Transverse colon (tissue), 4 donors: ENCODE results near the gene TREH.

Experiments used
- EP300 ChIP-seq: sonication (generic); formaldehyde crosslinking; IDR thresholded peaks from one replicate; pipeline ENCODE4 v1.6.1; 2017; ENCODE audit warnings: antibody characterized with exemption, low read depth
- POLR2A ChIP-seq: fragments of 450-650 bp; IDR thresholded peaks from one replicate; pipeline ENCODE4 v1.6.1; 2016; ENCODE audit warnings: antibody characterized with exemption, mild to moderate bottlenecking, moderate library complexity
- POLR2AphosphoS5 ChIP-seq, 3 donors: sonication (generic); formaldehyde crosslinking; IDR thresholded peaks; one replicate each; pipeline ENCODE4 v1.6.1; 2016; ENCODE audit warnings: antibody characterized with exemption in 3 of 3
- TF ChIP-seq, protein P1 (sequence below), 5 experiments: fragments of 200-600 bp in 3 of 5; fragments of 450-650 bp in 2 of 5; sonication (generic) in 3 of 5; IDR thresholded peaks; 1 replicate in 2 of 5; 2 replicates in 3 of 5; pipeline ENCODE4 v1.5.1; 2016 to 2017; ENCODE audit warnings: antibody characterized with exemption in 5 of 5, inconsistent platforms in 3 of 5, mild to moderate bottlenecking in 2 of 5, moderate library complexity in 1 of 5

GRCh38 chr11:118648291-118648690 lies 31.2 kb downstream of the TREH start:
- TF ChIP-seq, protein P1, sequence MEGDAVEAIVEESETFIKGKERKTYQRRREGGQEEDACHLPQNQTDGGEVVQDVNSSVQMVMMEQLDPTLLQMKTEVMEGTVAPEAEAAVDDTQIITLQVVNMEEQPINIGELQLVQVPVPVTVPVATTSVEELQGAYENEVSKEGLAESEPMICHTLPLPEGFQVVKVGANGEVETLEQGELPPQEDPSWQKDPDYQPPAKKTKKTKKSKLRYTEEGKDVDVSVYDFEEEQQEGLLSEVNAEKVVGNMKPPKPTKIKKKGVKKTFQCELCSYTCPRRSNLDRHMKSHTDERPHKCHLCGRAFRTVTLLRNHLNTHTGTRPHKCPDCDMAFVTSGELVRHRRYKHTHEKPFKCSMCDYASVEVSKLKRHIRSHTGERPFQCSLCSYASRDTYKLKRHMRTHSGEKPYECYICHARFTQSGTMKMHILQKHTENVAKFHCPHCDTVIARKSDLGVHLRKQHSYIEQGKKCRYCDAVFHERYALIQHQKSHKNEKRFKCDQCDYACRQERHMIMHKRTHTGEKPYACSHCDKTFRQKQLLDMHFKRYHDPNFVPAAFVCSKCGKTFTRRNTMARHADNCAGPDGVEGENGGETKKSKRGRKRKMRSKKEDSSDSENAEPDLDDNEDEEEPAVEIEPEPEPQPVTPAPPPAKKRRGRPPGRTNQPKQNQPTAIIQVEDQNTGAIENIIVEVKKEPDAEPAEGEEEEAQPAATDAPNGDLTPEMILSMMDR (IDR thresholded peaks at IDR 0.05) = no peak
- TF ChIP-seq POLR2A = no peak
- TF ChIP-seq EP300 = no peak
- no peak for TF ChIP-seq POLR2AphosphoS5 (IDR thresholded peaks at IDR 0.05)
